PFSK-1 (cell line): ENCODE data around the gene CFAP70.

Source experiments
- FOXP2 ChIP-seq: optimal IDR thresholded peaks from 2 replicates; pipeline ENCODE3; 2011; ENCODE audit warnings: borderline replicate concordance, control low read depth, inconsistent platforms; ENCODE audit not compliant: insufficient read depth; ENCODE audit errors: extremely low read length, extremely low read depth
- POLR2AphosphoS5 ChIP-seq: IDR thresholded peaks from 2 replicates; pipeline ENCODE4 v1.6.1; 2012; ENCODE audit warnings: low read depth, mild to moderate bottlenecking, control low read depth, low read length, moderate library complexity
- SIN3A ChIP-seq: IDR thresholded peaks from 2 replicates; pipeline ENCODE4 v1.6.1; 2012; ENCODE audit warnings: mild to moderate bottlenecking, low read length, moderate library complexity, borderline replicate concordance; ENCODE audit not compliant: insufficient read depth
- TAF1 ChIP-seq: IDR thresholded peaks from 2 replicates; pipeline ENCODE4 v1.6.1; 2012; ENCODE audit warnings: low read length, control low read depth, borderline replicate concordance; ENCODE audit not compliant: insufficient read depth
- TF ChIP-seq, protein P1 (sequence below), 2 experiments: IDR thresholded peaks; 2 replicates each; pipeline versions ENCODE4 v1.6.1 to v1.8.0; 2011 to 2012; ENCODE audit warnings: low read depth in 2 of 2, low read length in 2 of 2, control low read depth in 1 of 2, inconsistent platforms in 1 of 2, mild to moderate bottlenecking in 1 of 2, moderate library complexity in 1 of 2; ENCODE audit not compliant: insufficient read depth in 1 of 2

The CFAP70 gene

DNA sequence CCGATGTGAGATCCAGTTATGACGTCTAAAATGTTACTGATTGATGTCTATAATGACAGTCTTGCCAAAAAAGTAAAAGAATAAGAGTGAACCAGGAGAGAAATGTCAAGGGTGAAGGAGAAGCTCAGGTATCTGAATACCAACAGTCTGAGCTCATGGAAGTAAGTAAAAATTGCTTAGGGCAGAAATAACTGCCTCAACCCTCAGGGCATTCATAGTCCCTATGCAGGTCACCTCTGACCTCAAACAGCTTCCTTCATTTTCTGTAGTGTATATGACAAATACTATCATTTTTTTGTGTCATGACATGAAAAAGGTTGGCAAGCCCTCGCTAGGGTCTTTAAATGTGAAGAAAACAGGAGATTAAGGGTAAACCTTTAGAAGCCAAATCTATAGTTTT is 65.2 kb downstream of the CFAP70 start:
- TF ChIP-seq POLR2AphosphoS5 (no peak), SIN3A (no peak), TAF1 (no peak), FOXP2 (no peak)
- TF ChIP-seq, protein P1, sequence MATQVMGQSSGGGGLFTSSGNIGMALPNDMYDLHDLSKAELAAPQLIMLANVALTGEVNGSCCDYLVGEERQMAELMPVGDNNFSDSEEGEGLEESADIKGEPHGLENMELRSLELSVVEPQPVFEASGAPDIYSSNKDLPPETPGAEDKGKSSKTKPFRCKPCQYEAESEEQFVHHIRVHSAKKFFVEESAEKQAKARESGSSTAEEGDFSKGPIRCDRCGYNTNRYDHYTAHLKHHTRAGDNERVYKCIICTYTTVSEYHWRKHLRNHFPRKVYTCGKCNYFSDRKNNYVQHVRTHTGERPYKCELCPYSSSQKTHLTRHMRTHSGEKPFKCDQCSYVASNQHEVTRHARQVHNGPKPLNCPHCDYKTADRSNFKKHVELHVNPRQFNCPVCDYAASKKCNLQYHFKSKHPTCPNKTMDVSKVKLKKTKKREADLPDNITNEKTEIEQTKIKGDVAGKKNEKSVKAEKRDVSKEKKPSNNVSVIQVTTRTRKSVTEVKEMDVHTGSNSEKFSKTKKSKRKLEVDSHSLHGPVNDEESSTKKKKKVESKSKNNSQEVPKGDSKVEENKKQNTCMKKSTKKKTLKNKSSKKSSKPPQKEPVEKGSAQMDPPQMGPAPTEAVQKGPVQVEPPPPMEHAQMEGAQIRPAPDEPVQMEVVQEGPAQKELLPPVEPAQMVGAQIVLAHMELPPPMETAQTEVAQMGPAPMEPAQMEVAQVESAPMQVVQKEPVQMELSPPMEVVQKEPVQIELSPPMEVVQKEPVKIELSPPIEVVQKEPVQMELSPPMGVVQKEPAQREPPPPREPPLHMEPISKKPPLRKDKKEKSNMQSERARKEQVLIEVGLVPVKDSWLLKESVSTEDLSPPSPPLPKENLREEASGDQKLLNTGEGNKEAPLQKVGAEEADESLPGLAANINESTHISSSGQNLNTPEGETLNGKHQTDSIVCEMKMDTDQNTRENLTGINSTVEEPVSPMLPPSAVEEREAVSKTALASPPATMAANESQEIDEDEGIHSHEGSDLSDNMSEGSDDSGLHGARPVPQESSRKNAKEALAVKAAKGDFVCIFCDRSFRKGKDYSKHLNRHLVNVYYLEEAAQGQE (IDR thresholded peaks at IDR 0.05; ENCODE audit: insufficient read depth in 1 of 2, low read depth in 2 of 2, low read length in 2 of 2), result no peak

DNA sequence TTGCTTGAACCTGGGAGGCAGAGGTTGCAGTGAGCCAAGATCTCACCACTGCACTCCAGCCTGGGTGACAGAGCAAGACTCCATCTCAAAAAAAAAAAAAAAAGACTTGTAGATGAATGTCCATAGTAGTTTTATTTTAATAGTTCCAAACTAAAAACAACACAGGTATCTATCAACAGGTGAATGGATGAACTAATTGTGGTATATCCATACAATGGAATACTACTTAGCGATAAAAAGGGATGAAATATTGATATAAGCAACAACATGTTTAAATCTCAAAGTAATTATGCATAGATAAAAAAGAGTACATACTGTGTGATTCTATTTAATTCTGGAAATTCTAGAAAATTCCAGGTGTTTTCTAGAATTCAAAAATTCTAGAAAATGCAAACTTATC is 68.7 kb downstream of the CFAP70 start:
- no peak for TF ChIP-seq POLR2AphosphoS5
- TF ChIP-seq, protein P1 (IDR thresholded peaks at IDR 0.05; ENCODE audit: insufficient read depth in 1 of 2, low read depth in 2 of 2, low read length in 2 of 2), result no peak
- TF ChIP-seq SIN3A, result no peak
- TF ChIP-seq TAF1, result no peak
- no peak for TF ChIP-seq FOXP2

DNA sequence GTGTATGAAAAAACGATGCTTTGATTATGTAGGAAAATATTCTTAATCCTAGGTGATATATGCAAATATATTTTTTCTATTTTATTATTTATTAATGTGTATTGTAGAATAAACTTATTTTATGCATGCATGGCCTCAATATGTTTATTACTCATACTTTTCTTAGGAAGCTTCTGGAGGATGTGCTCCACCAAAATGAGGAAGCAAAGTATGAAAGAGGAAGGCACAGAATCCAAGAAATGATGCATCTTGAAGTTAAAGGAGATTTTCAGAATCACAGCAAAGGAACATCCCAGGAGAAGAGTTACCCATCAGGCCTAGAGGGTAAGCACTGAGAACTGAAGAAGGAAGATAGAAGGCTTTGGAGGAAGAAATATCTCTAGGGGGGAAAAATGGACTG is 71.2 kb downstream of the CFAP70 start:
- TF ChIP-seq TAF1 (no peak), SIN3A (no peak), POLR2AphosphoS5 (no peak), FOXP2 (no peak)
- TF ChIP-seq, protein P1 (IDR thresholded peaks at IDR 0.05; ENCODE audit: insufficient read depth in 1 of 2, low read depth in 2 of 2, low read length in 2 of 2), result no peak

GRCh38 chr10:73281097-73281496 is 77.6 kb downstream of the CFAP70 start:
- TF ChIP-seq SIN3A (no peak), FOXP2 (no peak), POLR2AphosphoS5 (no peak), TAF1 (no peak)
- TF ChIP-seq, protein P1 (IDR thresholded peaks at IDR 0.05; ENCODE audit: insufficient read depth in 1 of 2, low read depth in 2 of 2, low read length in 2 of 2), result no peak

DNA sequence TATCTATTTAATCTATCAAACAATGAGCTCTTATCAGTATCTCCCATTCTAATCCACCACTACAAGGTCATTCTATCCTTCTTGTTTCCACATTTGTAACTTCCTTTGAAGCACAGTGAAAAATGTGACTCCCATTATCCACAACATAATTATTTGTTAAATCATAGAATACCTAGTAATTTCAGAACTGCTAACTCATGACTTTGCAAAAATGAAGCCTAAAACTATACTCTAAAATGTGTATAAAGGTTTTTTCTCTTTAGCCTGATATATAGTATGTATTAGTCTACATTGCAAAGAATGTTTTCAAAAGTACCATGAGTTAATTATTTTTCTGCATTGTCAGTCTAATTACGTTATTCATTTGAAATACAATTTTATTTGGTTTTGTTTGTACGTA is 94.2 kb downstream of the CFAP70 start:
- TF ChIP-seq SIN3A (no peak), TAF1 (no peak), FOXP2 (no peak), POLR2AphosphoS5 (no peak)
- TF ChIP-seq, protein P1 (IDR thresholded peaks at IDR 0.05; ENCODE audit: insufficient read depth in 1 of 2, low read depth in 2 of 2, low read length in 2 of 2), result no peak
